ENCODE measurements around the gene CD209. TPM values are rescaled to one million over a fixed set of nuclear protein-coding genes. Genes with fewer than 3 reads are reported as not detected.

CD209 gene
- polyA plus RNA-seq, 1 donor from 2014 or later: not detected

DNA sequence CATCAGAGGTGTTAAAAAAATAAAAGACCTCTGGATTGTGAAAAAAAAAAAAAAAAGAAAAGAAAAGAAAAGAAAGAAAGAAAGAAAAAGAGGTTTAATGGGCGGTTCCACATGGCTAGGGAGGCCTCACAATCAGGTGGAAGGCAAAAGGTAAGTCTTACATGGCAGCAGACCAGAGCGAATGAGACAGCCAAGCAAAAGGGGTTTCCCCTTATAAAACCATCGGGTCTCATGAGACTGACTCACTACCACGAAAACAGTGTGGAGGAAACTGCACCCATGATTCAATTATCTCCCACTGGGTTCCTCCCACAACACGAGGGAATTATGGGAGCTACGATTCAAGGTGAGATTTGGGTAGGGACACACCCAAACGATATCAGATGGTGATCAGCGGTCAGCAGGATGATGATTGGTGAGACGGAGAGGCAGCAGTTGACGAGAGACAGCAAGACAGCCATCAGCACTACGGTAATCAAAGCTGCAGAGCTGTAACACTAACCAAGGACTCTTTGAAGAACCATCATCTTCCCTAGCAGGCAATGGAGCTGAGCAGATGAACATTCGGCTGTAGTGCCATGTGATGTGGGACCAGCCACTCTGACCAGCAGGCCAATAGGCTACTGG lies 3.9 kb upstream of the CD209 start:
- no peak for TF ChIP-seq TAF1 (IDR thresholded peaks at IDR 0.05; ENCODE audit: low read depth)
- TF ChIP-seq, protein P1, sequence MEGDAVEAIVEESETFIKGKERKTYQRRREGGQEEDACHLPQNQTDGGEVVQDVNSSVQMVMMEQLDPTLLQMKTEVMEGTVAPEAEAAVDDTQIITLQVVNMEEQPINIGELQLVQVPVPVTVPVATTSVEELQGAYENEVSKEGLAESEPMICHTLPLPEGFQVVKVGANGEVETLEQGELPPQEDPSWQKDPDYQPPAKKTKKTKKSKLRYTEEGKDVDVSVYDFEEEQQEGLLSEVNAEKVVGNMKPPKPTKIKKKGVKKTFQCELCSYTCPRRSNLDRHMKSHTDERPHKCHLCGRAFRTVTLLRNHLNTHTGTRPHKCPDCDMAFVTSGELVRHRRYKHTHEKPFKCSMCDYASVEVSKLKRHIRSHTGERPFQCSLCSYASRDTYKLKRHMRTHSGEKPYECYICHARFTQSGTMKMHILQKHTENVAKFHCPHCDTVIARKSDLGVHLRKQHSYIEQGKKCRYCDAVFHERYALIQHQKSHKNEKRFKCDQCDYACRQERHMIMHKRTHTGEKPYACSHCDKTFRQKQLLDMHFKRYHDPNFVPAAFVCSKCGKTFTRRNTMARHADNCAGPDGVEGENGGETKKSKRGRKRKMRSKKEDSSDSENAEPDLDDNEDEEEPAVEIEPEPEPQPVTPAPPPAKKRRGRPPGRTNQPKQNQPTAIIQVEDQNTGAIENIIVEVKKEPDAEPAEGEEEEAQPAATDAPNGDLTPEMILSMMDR (IDR thresholded peaks at IDR 0.05; ENCODE audit: poor library complexity, severe bottlenecking): no peak
- TF ChIP-seq EP300 (conservative IDR thresholded peaks at IDR 0.05; ENCODE audit: poor library complexity, severe bottlenecking): no peak
- TF ChIP-seq MXI1 (conservative IDR thresholded peaks at IDR 0.05; ENCODE audit: poor library complexity, severe bottlenecking): no peak
- TF ChIP-seq, protein P2, sequence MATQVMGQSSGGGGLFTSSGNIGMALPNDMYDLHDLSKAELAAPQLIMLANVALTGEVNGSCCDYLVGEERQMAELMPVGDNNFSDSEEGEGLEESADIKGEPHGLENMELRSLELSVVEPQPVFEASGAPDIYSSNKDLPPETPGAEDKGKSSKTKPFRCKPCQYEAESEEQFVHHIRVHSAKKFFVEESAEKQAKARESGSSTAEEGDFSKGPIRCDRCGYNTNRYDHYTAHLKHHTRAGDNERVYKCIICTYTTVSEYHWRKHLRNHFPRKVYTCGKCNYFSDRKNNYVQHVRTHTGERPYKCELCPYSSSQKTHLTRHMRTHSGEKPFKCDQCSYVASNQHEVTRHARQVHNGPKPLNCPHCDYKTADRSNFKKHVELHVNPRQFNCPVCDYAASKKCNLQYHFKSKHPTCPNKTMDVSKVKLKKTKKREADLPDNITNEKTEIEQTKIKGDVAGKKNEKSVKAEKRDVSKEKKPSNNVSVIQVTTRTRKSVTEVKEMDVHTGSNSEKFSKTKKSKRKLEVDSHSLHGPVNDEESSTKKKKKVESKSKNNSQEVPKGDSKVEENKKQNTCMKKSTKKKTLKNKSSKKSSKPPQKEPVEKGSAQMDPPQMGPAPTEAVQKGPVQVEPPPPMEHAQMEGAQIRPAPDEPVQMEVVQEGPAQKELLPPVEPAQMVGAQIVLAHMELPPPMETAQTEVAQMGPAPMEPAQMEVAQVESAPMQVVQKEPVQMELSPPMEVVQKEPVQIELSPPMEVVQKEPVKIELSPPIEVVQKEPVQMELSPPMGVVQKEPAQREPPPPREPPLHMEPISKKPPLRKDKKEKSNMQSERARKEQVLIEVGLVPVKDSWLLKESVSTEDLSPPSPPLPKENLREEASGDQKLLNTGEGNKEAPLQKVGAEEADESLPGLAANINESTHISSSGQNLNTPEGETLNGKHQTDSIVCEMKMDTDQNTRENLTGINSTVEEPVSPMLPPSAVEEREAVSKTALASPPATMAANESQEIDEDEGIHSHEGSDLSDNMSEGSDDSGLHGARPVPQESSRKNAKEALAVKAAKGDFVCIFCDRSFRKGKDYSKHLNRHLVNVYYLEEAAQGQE (IDR thresholded peaks at IDR 0.05; ENCODE audit: borderline replicate concordance): no peak
- no peak for TF ChIP-seq RAD21 (conservative IDR thresholded peaks at IDR 0.05)
- TF ChIP-seq POLR2AphosphoS5 (IDR thresholded peaks at IDR 0.05): no peak
- no peak for TF ChIP-seq SMC3 (conservative IDR thresholded peaks at IDR 0.05; ENCODE audit: poor library complexity)
- Histone ChIP-seq H3K4me3 (ENCODE audit: low read length) (no peak overlapping the region), H3K9me2 (ENCODE audit: insufficient read depth, low read length) (no peaks in the 10 kb centered on the region), H2AFZ (ENCODE audit: low read depth, low read length) (no peak overlapping the region), H3F3A (ENCODE audit: insufficient read depth, low read length, poor library complexity, severe bottlenecking) (no peaks in the 10 kb centered on the region), H3K79me2 (replicated peaks; ENCODE audit: insufficient read depth, low read length) (no peaks in the 10 kb centered on the region), H3K36me3 (ENCODE audit: insufficient read depth, low read length) (no peaks in the 10 kb centered on the region), H3K4me2 (ENCODE audit: low read length) (no peak overlapping the region), H3K27ac (ENCODE audit: low read length) (no peak overlapping the region), H3K27me3 (ENCODE audit: insufficient read depth, low read depth, low read length) (no peaks in the 10 kb centered on the region), H4K20me1 (ENCODE audit: insufficient read depth) (no peaks in the 10 kb centered on the region), H3K9ac (ENCODE audit: low read length) (no peak overlapping the region), H3K9me3 (ENCODE audit: low read length) (no peaks in the 10 kb centered on the region)

DNA sequence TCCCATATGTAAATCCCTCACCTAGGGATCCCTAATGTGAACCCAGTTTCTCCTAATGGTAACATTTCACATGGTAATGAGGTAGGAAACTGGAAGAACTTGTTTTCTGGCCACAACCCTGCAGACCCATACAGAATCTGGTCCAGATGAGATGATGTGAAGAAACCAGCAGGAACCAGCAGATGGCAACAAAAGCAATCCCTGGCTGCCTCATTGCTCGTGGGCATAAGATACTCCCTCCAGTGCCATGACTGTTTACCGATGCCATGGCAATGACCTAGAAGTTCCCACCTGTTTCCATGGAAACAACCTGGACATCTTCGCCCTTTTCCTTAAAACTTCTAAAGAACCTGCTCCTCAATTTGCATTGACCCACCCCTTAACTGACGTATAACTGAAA lies 1.4 kb upstream of the CD209 start:
- H3K79me2 ChIP-seq (replicated peaks; ENCODE audit: insufficient read depth, low read length): no peaks in the 10 kb centered on the region
- no peak overlapping the region for H3K4me3 ChIP-seq (ENCODE audit: low read length)
- H3K36me3 ChIP-seq (ENCODE audit: insufficient read depth, low read length): no peaks in the 10 kb centered on the region
- H3F3A ChIP-seq (ENCODE audit: insufficient read depth, low read length, poor library complexity, severe bottlenecking): no peaks in the 10 kb centered on the region
- H3K9ac ChIP-seq (ENCODE audit: low read length): no peak overlapping the region
- H2AFZ ChIP-seq (ENCODE audit: low read depth, low read length): no peak overlapping the region
- H3K9me3 ChIP-seq (ENCODE audit: low read length): no peaks in the 10 kb centered on the region
- no peaks in the 10 kb centered on the region for H3K9me2 ChIP-seq (ENCODE audit: insufficient read depth, low read length)
- H3K27me3 ChIP-seq (ENCODE audit: insufficient read depth, low read depth, low read length): no peaks in the 10 kb centered on the region
- TF ChIP-seq SMC3 (conservative IDR thresholded peaks at IDR 0.05; ENCODE audit: poor library complexity): no peak
- no peak overlapping the region for H3K27ac ChIP-seq (ENCODE audit: low read length)
- no peaks in the 10 kb centered on the region for H4K20me1 ChIP-seq (ENCODE audit: insufficient read depth)
- no peak overlapping the region for H3K4me2 ChIP-seq (ENCODE audit: low read length)

DNA sequence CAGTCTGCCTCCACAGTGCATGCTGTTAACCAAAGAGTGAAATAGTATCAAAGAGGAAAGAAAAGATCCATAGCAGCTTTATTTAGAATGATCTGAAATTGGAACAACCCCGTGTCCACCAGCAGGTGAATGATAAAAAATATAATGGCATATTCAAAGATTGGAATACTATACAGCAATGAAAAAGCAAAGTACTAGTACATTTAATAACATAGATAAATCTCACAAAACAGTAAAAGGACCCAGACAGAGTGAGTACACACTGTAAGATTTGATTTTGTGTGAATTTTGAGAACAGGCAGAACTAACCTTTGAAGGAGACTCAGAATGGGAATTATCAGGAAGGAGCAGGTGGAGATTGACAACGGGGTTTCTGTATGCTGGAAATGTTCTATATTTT lies 837 bp upstream of the CD209 start:
- Histone ChIP-seq H3K27ac (ENCODE audit: low read length) (no peak overlapping the region), H3K79me2 (replicated peaks; ENCODE audit: insufficient read depth, low read length) (no peaks in the 10 kb centered on the region), H3K4me2 (ENCODE audit: low read length) (no peak overlapping the region), H3K27me3 (ENCODE audit: insufficient read depth, low read depth, low read length) (no peaks in the 10 kb centered on the region), H3K9ac (ENCODE audit: low read length) (no peak overlapping the region), H2AFZ (ENCODE audit: low read depth, low read length) (no peak overlapping the region), H4K20me1 (ENCODE audit: insufficient read depth) (no peaks in the 10 kb centered on the region), H3K9me2 (ENCODE audit: insufficient read depth, low read length) (no peaks in the 10 kb centered on the region), H3K9me3 (ENCODE audit: low read length) (no peaks in the 10 kb centered on the region), H3K36me3 (ENCODE audit: insufficient read depth, low read length) (no peaks in the 10 kb centered on the region), H3F3A (ENCODE audit: insufficient read depth, low read length, poor library complexity, severe bottlenecking) (no peaks in the 10 kb centered on the region), H3K4me3 (ENCODE audit: low read length) (no peak overlapping the region)
- TF ChIP-seq MXI1 (conservative IDR thresholded peaks at IDR 0.05; ENCODE audit: poor library complexity, severe bottlenecking) (no peak), POLR2AphosphoS5 (IDR thresholded peaks at IDR 0.05) (no peak), SMC3 (conservative IDR thresholded peaks at IDR 0.05; ENCODE audit: poor library complexity) (no peak), RAD21 (conservative IDR thresholded peaks at IDR 0.05) (no peak), EP300 (conservative IDR thresholded peaks at IDR 0.05; ENCODE audit: poor library complexity, severe bottlenecking) (no peak), EZH2 (IDR thresholded peaks at IDR 0.05; ENCODE audit: borderline replicate concordance, insufficient read depth, low read length, poor library complexity, severe bottlenecking) (no peak), TAF1 (IDR thresholded peaks at IDR 0.05; ENCODE audit: low read depth) (no peak)
- TF ChIP-seq, protein P1 (IDR thresholded peaks at IDR 0.05; ENCODE audit: poor library complexity, severe bottlenecking): no peak
- TF ChIP-seq, protein P2 (IDR thresholded peaks at IDR 0.05; ENCODE audit: borderline replicate concordance): no peak
